Sigmoid colon (tissue), 4 donors: Measurements from ENCODE around the gene ELF5.

Experiments
- CTCF ChIP-seq, 4 experiments: fragments of 450-650 bp in 3 of 4; fragments of 200-600 bp in 1 of 4; IDR thresholded peaks; one replicate each; pipeline ENCODE4 v1.5.1; 2016 to 2019; ENCODE audit warnings: antibody characterized with exemption in 4 of 4, mild to moderate bottlenecking in 3 of 4, moderate library complexity in 2 of 4
- POLR2AphosphoS5 ChIP-seq, 4 donors: sonication (generic); formaldehyde crosslinking; IDR thresholded peaks; one replicate each; pipeline ENCODE4 v1.6.1; 2017; ENCODE audit warnings: antibody characterized with exemption in 4 of 4

GRCh38 chr11:34464591-34465051 lies 49.0 kb downstream of the ELF5 start:
- no peak for TF ChIP-seq POLR2AphosphoS5 (IDR thresholded peaks at IDR 0.05)
- TF ChIP-seq CTCF (IDR thresholded peaks at IDR 0.05) = no peak
